Measurements from ENCODE around the gene MUC5AC. TPM values are rescaled to one million over a fixed set of nuclear protein-coding genes. Genes with fewer than 3 reads are reported as not detected.

The MUC5AC gene
- total RNA-seq, 1 donor from 2014 or later, result under 0.01 TPM

DNA sequence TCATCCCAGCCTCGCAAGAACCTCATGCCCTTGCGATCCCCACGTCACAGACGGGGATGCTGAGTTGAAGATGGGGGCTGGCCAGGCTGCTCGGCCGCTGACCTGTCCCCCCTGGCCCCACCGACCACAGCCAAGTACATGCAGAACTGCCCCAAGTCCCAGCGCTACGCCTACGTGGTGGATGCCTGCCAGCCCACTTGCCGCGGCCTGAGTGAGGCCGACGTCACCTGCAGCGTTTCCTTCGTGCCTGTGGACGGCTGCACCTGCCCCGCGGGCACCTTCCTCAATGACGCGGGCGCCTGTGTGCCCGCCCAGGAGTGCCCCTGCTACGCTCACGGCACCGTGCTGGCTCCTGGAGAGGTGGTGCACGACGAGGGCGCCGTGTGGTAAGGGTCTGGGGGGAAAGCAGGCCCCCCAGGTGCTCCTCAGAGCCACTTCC lies 75.1 kb downstream of the MUC5AC start:
- Histone ChIP-seq H3K9me3 (ENCODE audit: control insufficient read depth in 3 of 3, low read length in 3 of 3) (no peaks in the 10 kb centered on the region), H3K27ac (ENCODE audit: low read depth, low read length) (no peak overlapping the region), H3K9ac (ENCODE audit: low read depth in 1 of 3, low read length in 3 of 3) (no peak overlapping the region), H3K36me3 (ENCODE audit: control insufficient read depth in 3 of 3, insufficient read depth in 3 of 3, low read length in 3 of 3) (no peaks in the 10 kb centered on the region), H3K4me1 (ENCODE audit: control insufficient read depth in 3 of 3, insufficient read depth in 3 of 3, low read length in 3 of 3) (no peaks in the 10 kb centered on the region), H3K4me3 (ENCODE audit: low read length in 3 of 3) (no peak overlapping the region), H3K27me3 (ENCODE audit: control insufficient read depth in 3 of 3, insufficient read depth in 3 of 3, low read length in 3 of 3) (peaks cover 16 to 40% (median 36%) of the 10 kb centered on the region in 3 donors)

- Histone ChIP-seq H3K4me3 (ENCODE audit: low read length in 3 of 3) (no peak overlapping the region), H3K27me3 (ENCODE audit: control insufficient read depth in 3 of 3, insufficient read depth in 3 of 3, low read length in 3 of 3) (peaks cover 14 to 36% (median 36%) of the 10 kb centered on the region in 3 donors), H3K9ac (ENCODE audit: low read depth in 1 of 3, low read length in 3 of 3) (no peak overlapping the region), H3K27ac (ENCODE audit: low read depth, low read length) (no peak overlapping the region), H3K36me3 (ENCODE audit: control insufficient read depth in 3 of 3, insufficient read depth in 3 of 3, low read length in 3 of 3) (no peaks in the 10 kb centered on the region), H3K9me3 (ENCODE audit: control insufficient read depth in 3 of 3, low read length in 3 of 3) (no peaks in the 10 kb centered on the region), H3K4me1 (ENCODE audit: control insufficient read depth in 3 of 3, insufficient read depth in 3 of 3, low read length in 3 of 3) (no peaks in the 10 kb centered on the region)
Measured at GRCh38 chr11:1233351-1234053, 75.7 kb downstream of the MUC5AC start.

- H3K9ac ChIP-seq (ENCODE audit: low read depth in 1 of 3, low read length in 3 of 3), result no peak overlapping the region
- H3K4me1 ChIP-seq (ENCODE audit: control insufficient read depth in 3 of 3, insufficient read depth in 3 of 3, low read length in 3 of 3), result no peaks in the 10 kb centered on the region
- no peak overlapping the region for H3K27ac ChIP-seq (ENCODE audit: low read depth, low read length)
- no peaks in the 10 kb centered on the region for H3K36me3 ChIP-seq (ENCODE audit: control insufficient read depth in 3 of 3, insufficient read depth in 3 of 3, low read length in 3 of 3)
- no peak overlapping the region for H3K4me3 ChIP-seq (ENCODE audit: low read length in 3 of 3)
- H3K27me3 ChIP-seq (ENCODE audit: control insufficient read depth in 3 of 3, insufficient read depth in 3 of 3, low read length in 3 of 3), result peaks cover 14 to 33% (median 32%) of the 10 kb centered on the region in 3 donors
- no peaks in the 10 kb centered on the region for H3K9me3 ChIP-seq (ENCODE audit: control insufficient read depth in 3 of 3, low read length in 3 of 3)
Measured at GRCh38 chr11:1234054-1234720, 76.4 kb downstream of the MUC5AC start.

GRCh38 chr11:1234771-1235305 lies 77.1 kb downstream of the MUC5AC start:
- Histone ChIP-seq H3K9ac (ENCODE audit: low read depth in 1 of 3, low read length in 3 of 3) (no peak overlapping the region), H3K27me3 (ENCODE audit: control insufficient read depth in 3 of 3, insufficient read depth in 3 of 3, low read length in 3 of 3) (peaks cover 9 to 27% (median 26%) of the 10 kb centered on the region in 3 donors), H3K4me1 (ENCODE audit: control insufficient read depth in 3 of 3, insufficient read depth in 3 of 3, low read length in 3 of 3) (no peaks in the 10 kb centered on the region), H3K4me3 (ENCODE audit: low read length in 3 of 3) (no peak overlapping the region), H3K27ac (ENCODE audit: low read depth, low read length) (no peak overlapping the region), H3K9me3 (ENCODE audit: control insufficient read depth in 3 of 3, low read length in 3 of 3) (no peaks in the 10 kb centered on the region), H3K36me3 (ENCODE audit: control insufficient read depth in 3 of 3, insufficient read depth in 3 of 3, low read length in 3 of 3) (no peaks in the 10 kb centered on the region)

- Histone ChIP-seq H3K4me3 (ENCODE audit: low read length in 3 of 3) (no peak overlapping the region), H3K9me3 (ENCODE audit: control insufficient read depth in 3 of 3, low read length in 3 of 3) (no peaks in the 10 kb centered on the region), H3K27ac (ENCODE audit: low read depth, low read length) (no peak overlapping the region), H3K27me3 (ENCODE audit: control insufficient read depth in 3 of 3, insufficient read depth in 3 of 3, low read length in 3 of 3) (peaks cover 3 to 21% (median 20%) of the 10 kb centered on the region in 3 donors), H3K36me3 (ENCODE audit: control insufficient read depth in 3 of 3, insufficient read depth in 3 of 3, low read length in 3 of 3) (no peaks in the 10 kb centered on the region), H3K4me1 (ENCODE audit: control insufficient read depth in 3 of 3, insufficient read depth in 3 of 3, low read length in 3 of 3) (no peaks in the 10 kb centered on the region), H3K9ac (ENCODE audit: low read depth in 1 of 3, low read length in 3 of 3) (no peak overlapping the region)
Measured at GRCh38 chr11:1235306-1235900, 77.7 kb downstream of the MUC5AC start.

DNA sequence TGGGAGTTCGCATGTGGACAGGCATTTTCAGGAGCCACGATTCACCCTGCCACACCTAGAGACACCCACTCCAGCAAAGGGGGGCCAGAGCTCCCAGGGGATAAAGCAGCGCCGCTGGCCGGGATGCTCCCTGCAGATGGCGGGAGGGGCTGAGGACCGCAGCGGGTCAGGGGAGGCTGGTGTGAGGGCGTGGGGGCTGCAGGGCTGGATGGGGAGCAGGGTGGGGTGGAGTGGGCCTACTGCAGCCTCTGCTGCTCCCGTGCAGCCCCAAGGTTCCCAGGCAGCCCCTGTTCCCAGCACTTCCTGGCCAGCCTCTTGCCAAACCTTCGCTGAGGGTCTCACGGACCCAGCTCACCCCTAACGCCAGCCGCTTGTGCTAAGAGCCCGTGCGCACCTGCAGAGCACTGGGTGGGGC lies 78.2 kb downstream of the MUC5AC start:
- no peak overlapping the region for H3K4me3 ChIP-seq (ENCODE audit: low read length in 3 of 3)
- no peak overlapping the region for H3K27ac ChIP-seq (ENCODE audit: low read depth, low read length)
- no peaks in the 10 kb centered on the region for H3K4me1 ChIP-seq (ENCODE audit: control insufficient read depth in 3 of 3, insufficient read depth in 3 of 3, low read length in 3 of 3)
- H3K36me3 ChIP-seq (ENCODE audit: control insufficient read depth in 3 of 3, insufficient read depth in 3 of 3, low read length in 3 of 3), result no peaks in the 10 kb centered on the region
- peaks cover 3 to 19% (median 19%) of the 10 kb centered on the region in 3 donors for H3K27me3 ChIP-seq (ENCODE audit: control insufficient read depth in 3 of 3, insufficient read depth in 3 of 3, low read length in 3 of 3)
- H3K9me3 ChIP-seq (ENCODE audit: control insufficient read depth in 3 of 3, low read length in 3 of 3), result no peaks in the 10 kb centered on the region
- H3K9ac ChIP-seq (ENCODE audit: low read depth in 1 of 3, low read length in 3 of 3), result no peak overlapping the region

DNA sequence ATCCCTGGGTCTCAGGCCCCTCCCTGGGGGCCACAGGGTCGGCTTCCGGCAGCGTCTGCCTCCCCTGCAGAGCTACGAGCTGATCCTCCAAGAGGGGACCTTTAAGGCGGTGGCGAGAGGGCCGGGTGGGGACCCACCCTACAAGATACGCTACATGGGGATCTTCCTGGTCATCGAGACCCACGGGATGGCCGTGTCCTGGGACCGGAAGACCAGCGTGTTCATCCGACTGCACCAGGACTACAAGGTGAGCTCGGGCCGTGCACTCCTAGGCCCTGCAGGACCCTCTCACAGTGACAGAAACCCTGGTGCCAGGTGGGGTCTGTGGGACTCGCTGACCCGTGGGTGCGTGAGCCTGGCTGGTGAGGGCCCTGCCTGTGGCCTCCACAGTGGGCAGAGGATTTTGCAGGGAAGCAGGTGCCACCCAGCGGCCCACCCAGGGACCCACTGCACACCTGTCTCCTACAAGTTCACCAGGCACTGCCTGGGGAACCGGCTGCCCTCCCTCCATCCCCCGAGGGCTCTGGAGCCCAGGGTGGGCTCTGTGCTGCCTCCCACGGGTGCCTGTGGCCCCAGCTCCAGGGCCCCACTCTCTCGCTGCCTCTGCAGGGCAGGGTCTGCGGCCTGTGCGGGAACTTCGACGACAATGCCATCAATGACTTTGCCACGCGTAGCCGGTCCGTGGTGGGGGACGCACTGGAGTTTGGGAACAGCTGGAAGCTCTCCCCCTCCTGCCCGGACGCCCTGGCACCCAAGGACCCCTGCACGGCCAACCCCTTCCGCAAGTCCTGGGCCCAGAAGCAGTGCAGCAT lies 78.8 kb downstream of the MUC5AC start:
- Histone ChIP-seq H3K9me3 (ENCODE audit: control insufficient read depth in 3 of 3, low read length in 3 of 3) (no peaks in the 10 kb centered on the region), H3K9ac (ENCODE audit: low read depth in 1 of 3, low read length in 3 of 3) (no peak overlapping the region)

DNA sequence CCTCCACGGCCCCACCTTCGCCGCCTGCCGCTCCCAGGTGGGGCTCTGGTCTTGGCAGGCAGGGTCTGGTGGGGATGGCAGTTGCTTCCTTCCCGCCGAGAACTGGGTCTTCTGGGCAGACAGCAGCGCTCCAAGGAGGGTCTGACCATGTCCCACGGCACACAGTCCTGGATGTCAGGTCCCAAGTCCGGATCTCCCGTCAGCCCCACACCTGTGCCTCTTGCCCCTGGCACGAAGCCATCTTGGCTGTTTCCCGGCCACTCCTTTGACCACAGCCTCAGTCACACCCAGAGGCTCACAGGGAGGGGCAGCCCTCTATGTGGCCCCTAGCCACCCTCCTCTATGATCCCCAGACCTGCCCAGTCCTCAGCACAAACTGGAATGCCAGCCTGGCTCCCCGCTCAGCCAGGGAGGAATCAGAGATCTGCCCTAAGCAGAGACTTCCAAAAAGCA lies 79.4 kb downstream of the MUC5AC start:
- Histone ChIP-seq H3K4me1 (ENCODE audit: control insufficient read depth in 3 of 3, insufficient read depth in 3 of 3, low read length in 3 of 3) (no peaks in the 10 kb centered on the region), H3K36me3 (ENCODE audit: control insufficient read depth in 3 of 3, insufficient read depth in 3 of 3, low read length in 3 of 3) (no peaks in the 10 kb centered on the region), H3K9me3 (ENCODE audit: control insufficient read depth in 3 of 3, low read length in 3 of 3) (no peaks in the 10 kb centered on the region), H3K27me3 (ENCODE audit: control insufficient read depth in 3 of 3, insufficient read depth in 3 of 3, low read length in 3 of 3) (peaks cover 3 to 15% (median 7%) of the 10 kb centered on the region in 3 donors), H3K4me3 (ENCODE audit: low read length in 3 of 3) (no peak overlapping the region), H3K9ac (ENCODE audit: low read depth in 1 of 3, low read length in 3 of 3) (no peak overlapping the region), H3K27ac (ENCODE audit: low read depth, low read length) (no peak overlapping the region)

More for the DNA sequence above, 78.8 kb downstream of the MUC5AC start:
- Histone ChIP-seq H3K4me1 (ENCODE audit: control insufficient read depth in 3 of 3, insufficient read depth in 3 of 3, low read length in 3 of 3) (no peaks in the 10 kb centered on the region), H3K27ac (ENCODE audit: low read depth, low read length) (no peak overlapping the region), H3K27me3 (ENCODE audit: control insufficient read depth in 3 of 3, insufficient read depth in 3 of 3, low read length in 3 of 3) (peaks cover 3 to 16% (median 14%) of the 10 kb centered on the region in 3 donors), H3K4me3 (ENCODE audit: low read length in 3 of 3) (no peak overlapping the region), H3K36me3 (ENCODE audit: control insufficient read depth in 3 of 3, insufficient read depth in 3 of 3, low read length in 3 of 3) (no peaks in the 10 kb centered on the region)

DNA sequence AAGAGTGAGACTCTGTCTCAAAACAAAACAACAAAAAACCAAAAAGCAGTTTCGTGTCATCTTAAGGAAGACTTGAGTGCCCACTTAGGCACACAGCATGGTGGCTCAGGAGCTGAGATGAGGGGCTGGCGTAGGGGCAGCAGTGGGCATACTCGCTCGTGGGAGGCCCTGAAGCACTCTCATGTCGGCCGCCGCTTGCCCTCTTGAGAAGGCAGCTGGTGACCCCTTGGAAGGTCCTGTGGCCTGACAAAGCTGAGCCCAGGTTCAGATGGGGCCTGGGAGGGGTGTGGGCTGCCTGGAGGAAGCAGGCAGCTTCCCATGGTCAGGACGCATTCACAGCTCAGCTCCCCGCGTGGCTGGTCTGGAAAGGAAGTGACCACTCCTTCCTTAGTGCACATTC lies 80.1 kb downstream of the MUC5AC start:
- Histone ChIP-seq H3K27me3 (ENCODE audit: control insufficient read depth in 3 of 3, insufficient read depth in 3 of 3, low read length in 3 of 3) (peaks cover 0 to 9% (median under 1%) of the 10 kb centered on the region in 3 donors), H3K36me3 (ENCODE audit: control insufficient read depth in 3 of 3, insufficient read depth in 3 of 3, low read length in 3 of 3) (no peaks in the 10 kb centered on the region), H3K4me1 (ENCODE audit: control insufficient read depth in 3 of 3, insufficient read depth in 3 of 3, low read length in 3 of 3) (no peaks in the 10 kb centered on the region)

More for the DNA sequence above, 80.1 kb downstream of the MUC5AC start:
- Histone ChIP-seq H3K27ac (ENCODE audit: low read depth, low read length) (no peak overlapping the region), H3K9ac (ENCODE audit: low read depth in 1 of 3, low read length in 3 of 3) (no peak overlapping the region), H3K4me3 (ENCODE audit: low read length in 3 of 3) (no peak overlapping the region), H3K9me3 (ENCODE audit: control insufficient read depth in 3 of 3, low read length in 3 of 3) (no peaks in the 10 kb centered on the region)

Measured in skeletal muscle tissue (tissue), 4 donors.